ENCODE results near the gene HOXB4. TPM values are rescaled to one million over a fixed set of nuclear protein-coding genes. Genes with fewer than 3 reads are reported as not detected.

The HOXB4 gene
- total RNA-seq, 1 donor from 2014 or later, result 6.5 TPM

DNA sequence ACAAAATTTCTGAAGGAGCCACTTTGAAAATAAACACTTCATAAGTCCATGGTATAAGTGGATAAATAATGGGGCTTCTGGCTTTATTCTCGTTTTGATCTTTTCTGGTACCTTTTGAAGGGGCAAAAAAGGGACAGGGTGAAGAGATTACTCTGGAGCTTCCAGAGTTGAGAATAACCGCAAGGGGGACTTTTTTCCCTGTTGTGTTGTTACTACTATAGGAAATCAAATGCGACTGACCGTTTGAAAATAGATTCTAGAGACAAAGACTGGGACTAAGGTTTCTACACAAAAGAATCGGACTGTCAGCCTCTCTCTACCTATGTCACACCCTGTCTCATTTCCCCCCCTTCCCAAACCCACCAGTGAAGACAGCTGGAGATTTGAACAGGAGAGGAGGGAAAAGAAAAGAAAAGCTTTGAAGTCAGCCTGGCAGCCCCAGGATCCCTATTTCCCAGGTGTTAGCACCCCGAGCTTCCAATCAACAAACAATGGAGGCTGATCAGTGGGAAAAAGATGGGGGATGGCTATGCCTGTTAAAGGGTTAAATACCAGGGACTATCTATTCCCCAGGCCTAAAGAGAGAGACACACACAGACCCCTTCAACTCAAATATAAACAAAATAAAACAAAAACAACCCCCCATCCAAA is 8.4 kb downstream of the HOXB4 start:
- Mint-ChIP-seq H3K27ac (ENCODE audit: unreplicated experiment) (peak overlapping the region; percentile 80), H3K27me3 (ENCODE audit: unreplicated experiment) (peaks cover 27% of the 10 kb centered on the region), H3K36me3 (ENCODE audit: low read depth, unreplicated experiment) (peaks cover 6% of the 10 kb centered on the region), H3K4me1 (ENCODE audit: unreplicated experiment) (peaks cover 52% of the 10 kb centered on the region), H3K9me3 (ENCODE audit: unreplicated experiment) (no peaks in the 10 kb centered on the region), H3K4me3 (ENCODE audit: unreplicated experiment) (peak overlapping the region; percentile 77)
- DNase-seq (ENCODE audit: low spot score), result no peak
- TF ChIP-seq CTCF (IDR thresholded peaks at IDR 0.05; ENCODE audit: unreplicated experiment), result no peak

GRCh38 chr17:48569240-48569582 is 8.9 kb downstream of the HOXB4 start:
- Mint-ChIP-seq H3K9me3 (ENCODE audit: unreplicated experiment) (no peaks in the 10 kb centered on the region), H3K27ac (ENCODE audit: unreplicated experiment) (peak overlapping the region; percentile 44), H3K36me3 (ENCODE audit: low read depth, unreplicated experiment) (peaks cover 6% of the 10 kb centered on the region), H3K4me3 (ENCODE audit: unreplicated experiment) (peak overlapping the region; percentile 77), H3K4me1 (ENCODE audit: unreplicated experiment) (peaks cover 51% of the 10 kb centered on the region), H3K27me3 (ENCODE audit: unreplicated experiment) (peaks cover 25% of the 10 kb centered on the region)
- no peak for TF ChIP-seq CTCF (IDR thresholded peaks at IDR 0.05; ENCODE audit: unreplicated experiment)
- no peak for DNase-seq (ENCODE audit: low spot score)

GRCh38 chr17:48568499-48569239 is 9.5 kb downstream of the HOXB4 start:
- no peak for DNase-seq (ENCODE audit: low spot score)
- peaks cover 25% of the 10 kb centered on the region for H3K27me3 Mint-ChIP-seq (ENCODE audit: unreplicated experiment)
- peaks cover 49% of the 10 kb centered on the region for H3K4me1 Mint-ChIP-seq (ENCODE audit: unreplicated experiment)
- TF ChIP-seq CTCF (IDR thresholded peaks at IDR 0.05; ENCODE audit: unreplicated experiment), result no peak
- peak overlapping the region; percentile 88 for H3K4me3 Mint-ChIP-seq (ENCODE audit: unreplicated experiment)
- H3K27ac Mint-ChIP-seq (ENCODE audit: unreplicated experiment), result peak overlapping the region; percentile 67
- no peaks in the 10 kb centered on the region for H3K9me3 Mint-ChIP-seq (ENCODE audit: unreplicated experiment)
- peaks cover 6% of the 10 kb centered on the region for H3K36me3 Mint-ChIP-seq (ENCODE audit: low read depth, unreplicated experiment)

- H3K4me3 Mint-ChIP-seq (ENCODE audit: unreplicated experiment), result peak overlapping the region; percentile 88
- DNase-seq (ENCODE audit: low spot score), result no peak
- peaks cover 20% of the 10 kb centered on the region for H3K27me3 Mint-ChIP-seq (ENCODE audit: unreplicated experiment)
- peaks cover 6% of the 10 kb centered on the region for H3K36me3 Mint-ChIP-seq (ENCODE audit: low read depth, unreplicated experiment)
- no peak for TF ChIP-seq CTCF (IDR thresholded peaks at IDR 0.05; ENCODE audit: unreplicated experiment)
- peak overlapping the region; percentile 67 for H3K27ac Mint-ChIP-seq (ENCODE audit: unreplicated experiment)
- no peaks in the 10 kb centered on the region for H3K9me3 Mint-ChIP-seq (ENCODE audit: unreplicated experiment)
- peaks cover 50% of the 10 kb centered on the region for H3K4me1 Mint-ChIP-seq (ENCODE audit: unreplicated experiment)
These were observed 10.3 kb downstream of the HOXB4 start for GRCh38 chr17:48567646-48568354.

Data from endothelial cell (in vitro differentiated cells).